Hippocampal formation (tissue), 2 donors: Measurements from ENCODE around the gene ARRDC2.
"Not testable (repeated sequence)": the region's sequence is repeated elsewhere in the genome, so short reads cannot be mapped to it uniquely, and the experiment has no call there.

ENCODE experiments used
- DNase-seq, 2 donors: peaks; one replicate each; lab custom pipeline; 2025; lab: John Stamatoyannopoulos, UW

ARRDC2 gene

GRCh38 chr19:17989425-17990094 is 18.4 kb upstream of the ARRDC2 start:
- DNase-seq: no peak

- DNase-seq: no peak
Observed at GRCh38 chr19:17993076-17993813, 14.7 kb upstream of the ARRDC2 start.

- DNase-seq: peak; percentile 39 to 79
Observed at GRCh38 chr19:17996826-17997316, 11.1 kb upstream of the ARRDC2 start.

- no peak for DNase-seq
Observed at GRCh38 chr19:17997969-17998826, 9.8 kb upstream of the ARRDC2 start.

- DNase-seq: no peak
Observed at GRCh38 chr19:17998827-17999150, 9.2 kb upstream of the ARRDC2 start.

GRCh38 chr19:17999684-18000479 is 8.1 kb upstream of the ARRDC2 start:
- DNase-seq: no peak

- no peak for DNase-seq
Observed at GRCh38 chr19:18000480-18000914, 7.5 kb upstream of the ARRDC2 start.

GRCh38 chr19:18000915-18001776 is 6.8 kb upstream of the ARRDC2 start:
- DNase-seq: peak in 1 of 2 donors; percentile 61

GRCh38 chr19:18001777-18002345 is 6.1 kb upstream of the ARRDC2 start:
- no peak for DNase-seq

- DNase-seq: no peak
Observed at GRCh38 chr19:18002347-18002850, 5.6 kb upstream of the ARRDC2 start.

GRCh38 chr19:18005750-18006149 is 2.2 kb upstream of the ARRDC2 start:
- DNase-seq: not testable (repeated sequence)

GRCh38 chr19:18007044-18007916 is 690 bp upstream of the ARRDC2 start:
- DNase-seq: peak; percentile 63 to 79

- DNase-seq: no peak
Observed at GRCh38 chr19:18008814-18009213, 844 bp downstream of the ARRDC2 start.

GRCh38 chr19:18009412-18010066 is 1.6 kb downstream of the ARRDC2 start:
- no peak for DNase-seq

GRCh38 chr19:18010149-18010548 is 2.2 kb downstream of the ARRDC2 start:
- DNase-seq: no peak

GRCh38 chr19:18013210-18014111 is 5.5 kb downstream of the ARRDC2 start:
- no peak for DNase-seq

GRCh38 chr19:18014197-18014596 is 6.2 kb downstream of the ARRDC2 start:
- DNase-seq: no peak
